ENCODE measurements around the gene ZNF470. TPM values are rescaled to one million over a fixed set of nuclear protein-coding genes. Genes with fewer than 3 reads are reported as not detected.

ZNF470 gene
- total RNA-seq, 1 experiment from 2014 or later: 5.1 TPM

- TF ChIP-seq EZH2 (IDR thresholded peaks at IDR 0.05; ENCODE audit: borderline replicate concordance, low read depth, low read length, poor library complexity, severe bottlenecking): no peak
- no peak for TF ChIP-seq CTCF (conservative IDR thresholded peaks at IDR 0.05; ENCODE audit: low read depth, low read length)
- intact Hi-C loops (cut with micrococcal nuclease; ENCODE audit: unreplicated experiment): no loop called here
- H3K36me3 ChIP-seq (ENCODE audit: insufficient read depth, low read length, poor library complexity, severe bottlenecking): peaks cover 5% of the 10 kb centered on the region
- H3K4me3 ChIP-seq (ENCODE audit: low read depth, low read length, poor library complexity, severe bottlenecking): peak overlapping the region; percentile 80
- ChIA-PET POLR2A (ENCODE audit: low non-redundant PET) (no interaction called here), CTCF (no interaction called here)
- H3K4me1 ChIP-seq (ENCODE audit: insufficient read depth, low read length, poor library complexity, severe bottlenecking): no peaks in the 10 kb centered on the region
- DNase-seq (ENCODE audit: low spot score): peak; percentile 92
- peaks cover 39% of the 10 kb centered on the region for H3K9me3 ChIP-seq (ENCODE audit: low read depth, low read length, poor library complexity, severe bottlenecking)
- H3K27ac ChIP-seq (ENCODE audit: low read depth, low read length, poor library complexity, severe bottlenecking): peak overlapping the region; percentile 94
- no TSS peak for BruUV-seq (replicated peaks)
- no peaks in the 10 kb centered on the region for H3K27me3 ChIP-seq (replicated peaks; ENCODE audit: insufficient read depth, low read depth, low read length, poor library complexity)
These were observed 29.0 kb upstream of the ZNF470 start for GRCh38 chr19:56538254-56538760.

GRCh38 chr19:56538761-56539263, 28.5 kb upstream of the ZNF470 start, which contains the start of gene ZFP28:
Gene ZFP28, plus strand, starts transcription at chr19:56538948. Its CDS starts 71 bp downstream, at chr19:56539019.
- TF ChIP-seq CTCF (conservative IDR thresholded peaks at IDR 0.05; ENCODE audit: low read depth, low read length): no peak
- TF ChIP-seq EZH2 (IDR thresholded peaks at IDR 0.05; ENCODE audit: borderline replicate concordance, low read depth, low read length, poor library complexity, severe bottlenecking): no peak
- ChIA-PET CTCF (no interaction called here), POLR2A (ENCODE audit: low non-redundant PET) (interaction anchor here (0.7 kb wide), 1 partner anchor 12 kb away, joined by 9 read pairs; no protein-coding TSS in a partner anchor)
- Histone ChIP-seq H3K27ac (ENCODE audit: low read depth, low read length, poor library complexity, severe bottlenecking) (peak within 1 kb of the TSS; percentile 94), H3K4me3 (ENCODE audit: low read depth, low read length, poor library complexity, severe bottlenecking) (peak within 1 kb of the TSS; percentile 80), H3K4me1 (ENCODE audit: insufficient read depth, low read length, poor library complexity, severe bottlenecking) (no peaks in the 10 kb centered on the region), H3K36me3 (ENCODE audit: insufficient read depth, low read length, poor library complexity, severe bottlenecking) (peaks cover 5% of the 10 kb centered on the region), H3K9me3 (ENCODE audit: low read depth, low read length, poor library complexity, severe bottlenecking) (peaks cover 43% of the 10 kb centered on the region), H3K27me3 (replicated peaks; ENCODE audit: insufficient read depth, low read depth, low read length, poor library complexity) (no peaks in the 10 kb centered on the region)
- no TSS peak for BruUV-seq (replicated peaks)
- DNase-seq (ENCODE audit: low spot score): no peak
- intact Hi-C loops (cut with micrococcal nuclease; ENCODE audit: unreplicated experiment): no loop called here

DNA sequence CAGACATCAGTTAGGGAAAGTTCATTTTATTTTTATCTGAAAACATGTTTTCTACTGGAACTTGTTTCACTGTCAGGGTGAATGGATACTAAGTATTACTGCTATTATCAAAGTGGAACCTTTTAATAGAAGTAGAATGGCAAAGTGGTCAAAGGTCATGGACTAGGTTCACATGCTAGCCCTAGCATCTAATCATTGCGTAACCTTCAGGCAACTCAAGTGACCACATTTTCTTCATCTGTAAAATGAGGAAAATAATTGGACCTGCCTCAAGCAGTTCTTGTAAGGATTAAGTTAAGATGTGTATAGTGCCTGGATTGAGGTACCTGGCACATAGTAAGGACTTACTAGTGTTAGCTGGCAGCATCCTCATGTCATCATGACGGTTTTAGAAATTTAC, 23.5 kb upstream of the ZNF470 start:
- ChIA-PET POLR2A (ENCODE audit: low non-redundant PET) (no interaction called here), CTCF (no interaction called here)
- TF ChIP-seq CTCF (conservative IDR thresholded peaks at IDR 0.05; ENCODE audit: low read depth, low read length): no peak
- no peak for TF ChIP-seq EZH2 (IDR thresholded peaks at IDR 0.05; ENCODE audit: borderline replicate concordance, low read depth, low read length, poor library complexity, severe bottlenecking)
- peaks cover 27% of the 10 kb centered on the region for H3K9me3 ChIP-seq (ENCODE audit: low read depth, low read length, poor library complexity, severe bottlenecking)
- no peak for DNase-seq (ENCODE audit: low spot score)
- H3K36me3 ChIP-seq (ENCODE audit: insufficient read depth, low read length, poor library complexity, severe bottlenecking): peaks cover 19% of the 10 kb centered on the region
- H3K4me1 ChIP-seq (ENCODE audit: insufficient read depth, low read length, poor library complexity, severe bottlenecking): no peaks in the 10 kb centered on the region
- no peaks in the 10 kb centered on the region for H3K27me3 ChIP-seq (replicated peaks; ENCODE audit: insufficient read depth, low read depth, low read length, poor library complexity)
- no TSS peak for BruUV-seq (replicated peaks)
- intact Hi-C loops (cut with micrococcal nuclease; ENCODE audit: unreplicated experiment): no loop called here
- H3K27ac ChIP-seq (ENCODE audit: low read depth, low read length, poor library complexity, severe bottlenecking): no peak overlapping the region
- H3K4me3 ChIP-seq (ENCODE audit: low read depth, low read length, poor library complexity, severe bottlenecking): no peak overlapping the region
